Measurements from ENCODE around the gene JMJD6. TPM values are rescaled to one million over a fixed set of nuclear protein-coding genes. Genes with fewer than 3 reads are reported as not detected.

The JMJD6 gene
- total RNA-seq, 1 donor from 2014 or later = 15.7 TPM

GRCh38 chr17:76755285-76755684, 28.9 kb upstream of the JMJD6 start:
- Mint-ChIP-seq H3K36me3 (peaks cover 30% of the 10 kb centered on the region), H3K27me3 (ENCODE audit: low read depth) (no peaks in the 10 kb centered on the region), H3K4me3 (no peak overlapping the region), H3K4me1 (no peaks in the 10 kb centered on the region), H3K27ac (no peak overlapping the region), H3K9me3 (no peaks in the 10 kb centered on the region)
- TF ChIP-seq CTCF (IDR thresholded peaks at IDR 0.05; ENCODE audit: unreplicated experiment) = no peak
- DNase-seq (ENCODE audit: low spot score in 2 of 2, unreplicated experiment in 2 of 2) = no peak

GRCh38 chr17:76753061-76753961, 26.9 kb upstream of the JMJD6 start:
- no peak for DNase-seq (ENCODE audit: low spot score in 2 of 2, unreplicated experiment in 2 of 2)
- Mint-ChIP-seq H3K27ac (no peak overlapping the region), H3K36me3 (peaks cover 30% of the 10 kb centered on the region), H3K27me3 (ENCODE audit: low read depth) (no peaks in the 10 kb centered on the region), H3K4me3 (no peak overlapping the region), H3K9me3 (no peaks in the 10 kb centered on the region), H3K4me1 (no peaks in the 10 kb centered on the region)
- TF ChIP-seq CTCF (IDR thresholded peaks at IDR 0.05; ENCODE audit: unreplicated experiment) = no peak

GRCh38 chr17:76752006-76752405, 25.6 kb upstream of the JMJD6 start:
- Mint-ChIP-seq H3K27ac (no peak overlapping the region), H3K9me3 (no peaks in the 10 kb centered on the region)

DNA sequence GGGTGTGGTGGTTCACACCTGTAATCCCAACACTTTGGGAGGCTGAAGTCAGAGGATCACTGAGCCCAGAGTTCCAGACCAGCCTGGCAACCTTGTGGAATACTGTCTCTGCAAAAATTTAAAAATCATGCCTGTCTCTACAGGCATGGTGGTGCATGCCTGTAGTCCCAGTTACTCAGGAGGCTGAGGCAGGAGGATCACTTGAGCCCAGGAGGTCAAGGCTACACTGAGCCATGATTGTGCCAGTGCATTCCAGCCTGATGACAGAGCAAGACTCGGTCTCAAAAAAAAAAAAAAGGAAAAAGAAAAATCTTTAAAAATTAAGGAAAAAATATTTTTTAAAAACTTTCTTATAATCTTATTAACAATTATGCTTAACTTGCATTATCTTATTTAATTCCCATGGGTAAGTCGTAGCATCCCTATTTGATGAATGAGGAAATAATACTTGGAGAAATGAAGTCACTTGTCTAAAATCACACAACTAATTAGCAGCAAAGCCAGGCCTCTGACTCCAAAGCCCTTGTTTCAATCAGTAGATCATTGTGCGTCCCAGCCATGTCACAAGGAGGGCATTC, 25.1 kb upstream of the JMJD6 start:
- no peak for TF ChIP-seq CTCF (IDR thresholded peaks at IDR 0.05; ENCODE audit: unreplicated experiment)
- peaks cover 2% of the 10 kb centered on the region for H3K9me3 Mint-ChIP-seq
- H3K4me1 Mint-ChIP-seq = no peaks in the 10 kb centered on the region
- no peak for DNase-seq (ENCODE audit: low spot score in 2 of 2, unreplicated experiment in 2 of 2)
- H3K27me3 Mint-ChIP-seq (ENCODE audit: low read depth) = no peaks in the 10 kb centered on the region
- H3K36me3 Mint-ChIP-seq = peaks cover 28% of the 10 kb centered on the region
- no peak overlapping the region for H3K4me3 Mint-ChIP-seq
- H3K27ac Mint-ChIP-seq = no peak overlapping the region

More at GRCh38 chr17:76752006-76752405, 25.6 kb upstream of the JMJD6 start:
- DNase-seq (ENCODE audit: low spot score in 2 of 2, unreplicated experiment in 2 of 2) = no peak
- no peak for TF ChIP-seq CTCF (IDR thresholded peaks at IDR 0.05; ENCODE audit: unreplicated experiment)
- peaks cover 27% of the 10 kb centered on the region for H3K36me3 Mint-ChIP-seq
- no peaks in the 10 kb centered on the region for H3K27me3 Mint-ChIP-seq (ENCODE audit: low read depth)
- H3K4me1 Mint-ChIP-seq = no peaks in the 10 kb centered on the region
- no peak overlapping the region for H3K4me3 Mint-ChIP-seq

- Mint-ChIP-seq H3K27ac (no peak overlapping the region), H3K36me3 (peaks cover 49% of the 10 kb centered on the region), H3K4me3 (no peak overlapping the region), H3K27me3 (ENCODE audit: low read depth) (no peaks in the 10 kb centered on the region), H3K9me3 (peaks cover 10% of the 10 kb centered on the region), H3K4me1 (no peaks in the 10 kb centered on the region)
- DNase-seq (ENCODE audit: low spot score in 2 of 2, unreplicated experiment in 2 of 2) = no peak
- TF ChIP-seq CTCF (IDR thresholded peaks at IDR 0.05; ENCODE audit: unreplicated experiment) = no peak
These were observed 22.3 kb upstream of the JMJD6 start for GRCh38 chr17:76748657-76749056.

Measured in mesothelial cell of epicardium (in vitro differentiated cells).